SK-N-SH treated with all-trans-retinoic acid at 6 μM for 48 hours (cell line): ENCODE results near the gene SPATA21.

ENCODE experiments used
- ATAC-seq: fragments of 200-7000 bp; cut with Tn5 transposase; 3 replicates; pipeline ENCODE4 v1.9.1; 2020; ENCODE audit warnings: mild to moderate bottlenecking, moderate library complexity
- ARNTL ChIP-seq: fragments of 450-650 bp; formaldehyde crosslinking; IDR thresholded peaks from 2 replicates; pipeline ENCODE4 v1.5.0; 2020; ENCODE audit warnings: low read depth, mild to moderate bottlenecking, moderate library complexity, borderline replicate concordance
- CREB5 ChIP-seq: fragments of 250-450 bp; sonication (Bioruptor Pico); IDR thresholded peaks from 2 replicates; pipeline ENCODE4 v1.5.1; 2020; ENCODE audit warnings: low read depth, mild to moderate bottlenecking, moderate library complexity
- CSDC2 ChIP-seq: fragments of 250-450 bp; sonication (Bioruptor Pico); IDR thresholded peaks from 2 replicates; pipeline ENCODE4 v1.5.0; 2020; ENCODE audit warnings: mild to moderate bottlenecking, moderate library complexity
- CSRNP3 ChIP-seq: fragments of 250-450 bp; sonication (Bioruptor Pico); IDR thresholded peaks from 2 replicates; pipeline ENCODE4 v1.5.1; 2021; ENCODE audit warnings: mild to moderate bottlenecking, moderate library complexity
- ESRRG ChIP-seq: fragments of 250-450 bp; sonication (Bioruptor Pico); IDR thresholded peaks from 2 replicates; pipeline ENCODE4 v1.6.1; 2021; ENCODE audit warnings: mild to moderate bottlenecking
- GLIS3 ChIP-seq: fragments of 250-450 bp; sonication (Bioruptor Pico); IDR thresholded peaks from 2 replicates; pipeline ENCODE4 v1.5.0; 2020; ENCODE audit warnings: mild to moderate bottlenecking, moderate library complexity
- ISL1 ChIP-seq: fragments of 250-450 bp; sonication (Bioruptor Pico); IDR thresholded peaks from 2 replicates; pipeline ENCODE4 v2.1.2; 2022; ENCODE audit warnings: mild to moderate bottlenecking, moderate library complexity
- OSR1 ChIP-seq: fragments of 250-450 bp; sonication (Bioruptor Pico); IDR thresholded peaks from 2 replicates; pipeline ENCODE4 v1.8.0; 2022; ENCODE audit warnings: moderate library complexity, mild to moderate bottlenecking, inconsistent platforms
- PATZ1 ChIP-seq: fragments of 250-450 bp; sonication (Bioruptor Pico); IDR thresholded peaks from 2 replicates; pipeline ENCODE4 v1.8.0; 2020; ENCODE audit warnings: mild to moderate bottlenecking, moderate library complexity, borderline replicate concordance
- POU6F1 ChIP-seq: fragments of 250-450 bp; sonication (Bioruptor Pico); IDR thresholded peaks from 2 replicates; pipeline ENCODE4 v1.8.0; 2021; ENCODE audit warnings: low read depth, mild to moderate bottlenecking, moderate library complexity, borderline replicate concordance
- PPARA ChIP-seq: fragments of 250-450 bp; sonication (Bioruptor Pico); IDR thresholded peaks from 2 replicates; pipeline ENCODE4 v1.5.0; 2020; ENCODE audit warnings: mild to moderate bottlenecking, borderline replicate concordance
- RARB ChIP-seq: fragments of 250-450 bp; sonication (Bioruptor Pico); IDR thresholded peaks from 2 replicates; pipeline ENCODE4 v1.8.0; 2021; ENCODE audit warnings: mild to moderate bottlenecking, moderate library complexity
- SNAI2 ChIP-seq: fragments of 250-450 bp; sonication (Bioruptor Pico); IDR thresholded peaks from 2 replicates; pipeline ENCODE4 v1.5.0; 2020; ENCODE audit warnings: mild to moderate bottlenecking, moderate library complexity
- TCF4 ChIP-seq: fragments of 250-450 bp; sonication (Bioruptor Pico); IDR thresholded peaks from 2 replicates; pipeline ENCODE4 v1.8.0; 2021; ENCODE audit warnings: mild to moderate bottlenecking, moderate library complexity, borderline replicate concordance
- TOX ChIP-seq: fragments of 250-450 bp; sonication (Bioruptor Pico); IDR thresholded peaks from 2 replicates; pipeline ENCODE4 v1.8.0; 2021; ENCODE audit warnings: mild to moderate bottlenecking, moderate library complexity, borderline replicate concordance
- ZC3H10 ChIP-seq: fragments of 250-450 bp; sonication (Bioruptor Pico); IDR thresholded peaks from 2 replicates; pipeline ENCODE4 v1.5.1; 2021; ENCODE audit warnings: mild to moderate bottlenecking, moderate library complexity
- ZFP3 ChIP-seq: fragments of 250-450 bp; sonication (Bioruptor Pico); IDR thresholded peaks from 2 replicates; pipeline ENCODE4 v1.5.0; 2020; ENCODE audit warnings: mild to moderate bottlenecking, moderate library complexity
- ZFP30 ChIP-seq: fragments of 450-650 bp; formaldehyde crosslinking; IDR thresholded peaks from 2 replicates; pipeline ENCODE4 v1.5.0; 2022; ENCODE audit warnings: mild to moderate bottlenecking, moderate library complexity
- ZNF565 ChIP-seq: fragments of 450-650 bp; formaldehyde crosslinking; conservative IDR thresholded peaks from 2 replicates; pipeline ENCODE4 v1.5.0; 2020; ENCODE audit warnings: low read depth, mild to moderate bottlenecking, moderate library complexity
- ZNF70 ChIP-seq: fragments of 450-650 bp; formaldehyde crosslinking; IDR thresholded peaks from 2 replicates; pipeline ENCODE4 v1.5.0; 2020; ENCODE audit warnings: mild to moderate bottlenecking, moderate library complexity

Gene SPATA21

GRCh38 chr1:16446116-16446515 lies 8.9 kb upstream of the SPATA21 start:
- TF ChIP-seq SNAI2 (CRISPR knock-in tag), result no peak
- no peak for TF ChIP-seq ZNF565 (CRISPR knock-in tag)
- no peak for TF ChIP-seq PATZ1
- no peak for TF ChIP-seq GLIS3 (CRISPR knock-in tag)
- TF ChIP-seq RARB (CRISPR knock-in tag), result no peak
- no peak for TF ChIP-seq CSDC2 (CRISPR knock-in tag)
- TF ChIP-seq TOX (CRISPR knock-in tag), result no peak
- TF ChIP-seq PPARA (CRISPR knock-in tag), result no peak
- no peak for TF ChIP-seq ARNTL (CRISPR knock-in tag)
- no peak for TF ChIP-seq OSR1
- no peak for TF ChIP-seq CREB5
- TF ChIP-seq POU6F1 (CRISPR knock-in tag), result no peak
- no peak for TF ChIP-seq ISL1 (CRISPR knock-in tag)
- no peak for TF ChIP-seq ZC3H10 (CRISPR knock-in tag)
- TF ChIP-seq, all 23 proteins: peak for 0
- no peak for ATAC-seq

- no peak for TF ChIP-seq ZNF565 (CRISPR knock-in tag)
- TF ChIP-seq ESRRG, result no peak
- no peak for TF ChIP-seq CSDC2 (CRISPR knock-in tag)
- no peak for TF ChIP-seq GLIS3 (CRISPR knock-in tag)
- no peak for TF ChIP-seq CSRNP3
- no peak for TF ChIP-seq PATZ1
- TF ChIP-seq PPARA (CRISPR knock-in tag), result no peak
- TF ChIP-seq ZNF70 (CRISPR knock-in tag), result no peak
- no peak for TF ChIP-seq ZFP30 (CRISPR knock-in tag)
- TF ChIP-seq ZFP3, result no peak
- TF ChIP-seq OSR1, result no peak
- no peak for ATAC-seq
Observed at GRCh38 chr1:16445052-16445451, 7.8 kb upstream of the SPATA21 start.

GRCh38 chr1:16443975-16444770 lies 6.9 kb upstream of the SPATA21 start:
- no peak for TF ChIP-seq RARB (CRISPR knock-in tag)
- TF ChIP-seq TCF4 (CRISPR knock-in tag), result no peak
- no peak for TF ChIP-seq CREB5
- no peak for TF ChIP-seq ARNTL (CRISPR knock-in tag)
- no peak for TF ChIP-seq ESRRG
- no peak for TF ChIP-seq PPARA (CRISPR knock-in tag)
- TF ChIP-seq CSRNP3, result no peak
- ATAC-seq, result no peak
